Lung (tissue), 12 donors: ENCODE measurements around the gene CHST13. TPM values are rescaled to one million over a fixed set of nuclear protein-coding genes. Genes with fewer than 3 reads are reported as not detected.

ENCODE experiments used
- ATAC-seq: fragments of 200-7000 bp; cut with Tn5 transposase; one replicate; pipeline ENCODE4 v1.9.1; 2020; ENCODE audit warnings: moderate number of reproducible peaks; ENCODE audit not compliant: insufficient read depth, low FRiP score
- DNase-seq, 3 donors: peaks; one replicate each; pipeline ENCODE4 v3.0.0-alpha.2; 2013 to 2017
- H3K27ac ChIP-seq, 2 donors: one replicate each; pipeline ENCODE4 v1.5.1; 2013; ENCODE audit warnings: mild to moderate bottlenecking in 2 of 2, moderate library complexity in 2 of 2, control low read depth in 1 of 2, inconsistent platforms in 1 of 2, low read depth in 1 of 2, low read length in 1 of 2
- H3K27me3 ChIP-seq, 3 donors: one replicate each; pipeline ENCODE4 v1.5.1; 2013; ENCODE audit warnings: low read length in 2 of 3; ENCODE audit not compliant: control insufficient read depth in 3 of 3, insufficient read depth in 3 of 3
- H3K36me3 ChIP-seq, 4 donors: one replicate each; pipeline ENCODE4 v1.5.1; 2013; ENCODE audit warnings: low read length in 4 of 4, mild to moderate bottlenecking in 1 of 4, moderate library complexity in 1 of 4; ENCODE audit not compliant: control insufficient read depth in 4 of 4, insufficient read depth in 4 of 4
- H3K4me1 ChIP-seq, 5 donors: one replicate each; pipeline ENCODE4 v1.5.1; 2013; ENCODE audit warnings: low read length in 5 of 5, mild to moderate bottlenecking in 2 of 5, moderate library complexity in 1 of 5; ENCODE audit not compliant: control insufficient read depth in 5 of 5, insufficient read depth in 5 of 5
- H3K4me3 ChIP-seq: one replicate; pipeline ENCODE4 v1.5.1; 2013; ENCODE audit warnings: mild to moderate bottlenecking, control low read depth, moderate library complexity
- H3K9ac ChIP-seq, 2 donors: one replicate each; pipeline ENCODE4 v1.5.1; 2013; ENCODE audit warnings: low read length in 2 of 2, control low read depth in 1 of 2; ENCODE audit not compliant: insufficient read depth in 1 of 2
- H3K9me3 ChIP-seq, 4 donors: one replicate each; pipeline ENCODE4 v1.5.1; 2013; ENCODE audit warnings: low read length in 3 of 4, mild to moderate bottlenecking in 1 of 4, moderate library complexity in 1 of 4; ENCODE audit not compliant: control insufficient read depth in 4 of 4, insufficient read depth in 3 of 4
- CTCF ChIP-seq: IDR thresholded peaks from 2 replicates; pipeline ENCODE4 v1.5.1; 2012; ENCODE audit warnings: mild to moderate bottlenecking; ENCODE audit errors: control extremely low read depth, extremely low read depth
- WGBS, 2 donors: extraction: QIAGEN DNeasy Blood & Tissue Kit; methylation state at CpG; one replicate each; pipeline ENCODE4 v1.1.7; 2013; 5-methylcytosine and 5-hydroxymethylcytosine counted together
- polyA plus RNA-seq, 2 donors: library from polyadenylated mRNA; stranded (reverse); fragments of 200-250 nt; gene quantifications; one replicate each; pipeline ENCODE4 v1.2.1, GENCODE V29; 2013
- total RNA-seq, 2 donors: library from RNA; depleted of rRNA in 1 of 2; stranded (reverse); fragments of >200 nt in 1 of 2; gene quantifications; one replicate each; pipeline ENCODE4 v1.2.1, GENCODE V29; 2014 to 2021
- donor health status: control.
- donor health status: control.
- donor health status: Bipolar disorder and iron deficiency.
- donor health status: healthy.
- donor health status: DM: yes; HTN: yes; CAD: no.

The CHST13 gene
- total and polyA plus RNA-seq, 4 donors, result 0.51 to 3.6 (median 1.7) TPM

- Histone ChIP-seq H3K4me3 (no peak overlapping the region), H3K27me3 (peaks cover 0 to 2% (median 0%) of the 10 kb centered on the region in 3 donors), H3K9me3 (peaks cover 0 to 2% (median 0%) of the 10 kb centered on the region in 4 donors), H3K36me3 (no peaks in the 10 kb centered on the region), H3K4me1 (no peaks in the 10 kb centered on the region), H3K27ac (no peak overlapping the region), H3K9ac (no peak overlapping the region)
- no peak for DNase-seq
- WGBS, 2 donors, result 76 to 85% methylated on average over 5 of the region's 5 CpGs
- no peak for ATAC-seq
- no peak for TF ChIP-seq CTCF
These were observed 22.9 kb upstream of the CHST13 start for GRCh38 chr3:126501054-126501453.

GRCh38 chr3:126501736-126502135 is 22.2 kb upstream of the CHST13 start:
- TF ChIP-seq CTCF, result no peak
- Histone ChIP-seq H3K9ac (no peak overlapping the region), H3K27ac (no peak overlapping the region), H3K4me3 (no peak overlapping the region), H3K9me3 (peaks cover 0 to 2% (median 0%) of the 10 kb centered on the region in 4 donors), H3K36me3 (no peaks in the 10 kb centered on the region), H3K4me1 (no peaks in the 10 kb centered on the region), H3K27me3 (peaks cover 0 to 2% (median 0%) of the 10 kb centered on the region in 3 donors)
- WGBS, 2 donors, result 53 to 58% methylated on average over 7 of the region's 7 CpGs
- no peak for ATAC-seq
- no peak for DNase-seq

GRCh38 chr3:126502656-126503055 is 21.3 kb upstream of the CHST13 start:
- no peaks in the 10 kb centered on the region for H3K36me3 ChIP-seq
- peaks cover 0 to 2% (median 0%) of the 10 kb centered on the region in 4 donors for H3K9me3 ChIP-seq
- no peak for DNase-seq
- H3K27me3 ChIP-seq, result peaks cover 0 to 2% (median 0%) of the 10 kb centered on the region in 3 donors
- no peak overlapping the region for H3K27ac ChIP-seq
- TF ChIP-seq CTCF, result no peak
- no peaks in the 10 kb centered on the region for H3K4me1 ChIP-seq
- 90 to 95% methylated on average over 1 of the region's 1 CpG for WGBS, 2 donors
- no peak overlapping the region for H3K4me3 ChIP-seq
- H3K9ac ChIP-seq, result no peak overlapping the region
- no peak for ATAC-seq

GRCh38 chr3:126503701-126504100 is 20.3 kb upstream of the CHST13 start:
- H3K27me3 ChIP-seq, result peaks cover 0 to 2% (median 0%) of the 10 kb centered on the region in 3 donors
- no peak overlapping the region for H3K9ac ChIP-seq
- H3K4me3 ChIP-seq, result no peak overlapping the region
- H3K27ac ChIP-seq, result no peak overlapping the region
- TF ChIP-seq CTCF, result no peak
- no peaks in the 10 kb centered on the region for H3K4me1 ChIP-seq
- 89 to 93% methylated on average over 10 of the region's 10 CpGs for WGBS, 2 donors
- no peaks in the 10 kb centered on the region for H3K36me3 ChIP-seq
- H3K9me3 ChIP-seq, result peaks cover 0 to under 1% (median 0%) of the 10 kb centered on the region in 4 donors
- no peak for ATAC-seq
- no peak for DNase-seq
